ENCODE results near the gene TNNI2. TPM values are rescaled to one million over a fixed set of nuclear protein-coding genes. Genes with fewer than 3 reads are reported as not detected.

Gene TNNI2
- total RNA-seq, 1 donor from 2014 or later, result 2,937 TPM

Small RNA genes within 50 kb of the gene (small RNA-seq; reads per million reads assigned to genes)
- gene AC051649.1 (not detected), gene MIR4298 (not detected)

Other genes with a start within 250 kb of the TNNI2 start
- gene KRTAP5-2, start 240.7 kb upstream of the TNNI2 start, total RNA-seq, result not detected
- gene KRTAP5-3, start 230.5 kb upstream of the TNNI2 start, total RNA-seq, result not detected
- not detected for gene KRTAP5-4, start 216.8 kb upstream of the TNNI2 start, total RNA-seq
- gene KRTAP5-5, start 209.2 kb upstream of the TNNI2 start, total RNA-seq, result not detected
- gene KRTAP5-6, start 141.8 kb upstream of the TNNI2 start, total RNA-seq, result not detected
- not detected for gene IFITM10, start 88.4 kb upstream of the TNNI2 start, total RNA-seq
- gene CTSD, start 75.1 kb upstream of the TNNI2 start, total RNA-seq, result 44.9 TPM
- not detected for gene SYT8, start 4.0 kb upstream of the TNNI2 start, total RNA-seq
- gene LSP1, start 14.1 kb downstream of the TNNI2 start, total RNA-seq, result 29.2 TPM
- 1.0 TPM for gene PRR33, start 52.9 kb downstream of the TNNI2 start, total RNA-seq
- 4,042 TPM for gene TNNT3, start 80.7 kb downstream of the TNNI2 start, total RNA-seq
- 12.0 TPM for gene MRPL23, start 108.4 kb downstream of the TNNI2 start, total RNA-seq
- gene H19, start 158.9 kb downstream of the TNNI2 start, total RNA-seq, result 27,241 TPM

All from skeletal muscle tissue (tissue), 2 donors.